ENCODE results near the gene IL11RA. TPM values are rescaled to one million over a fixed set of nuclear protein-coding genes. Genes with fewer than 3 reads are reported as not detected.

IL11RA gene
- total and polyA plus RNA-seq, 10 of the 15 experiments (the other 5 are each of a cell fraction or from before 2014, with no cell fraction given), result 0.32 to 5.8 (median 2.2) TPM

GRCh38 chr9:34620061-34620994, 31.7 kb upstream of the IL11RA start, which contains the start of gene DCTN3 (continued):
- TF ChIP-seq HDAC6 (IDR thresholded peaks at IDR 0.05; ENCODE audit: unreplicated experiment) (no peak), CTCF (IDR thresholded peaks at IDR 0.05 in 2 of 3, conservative IDR thresholded peaks at IDR 0.05 in 1 of 3; ENCODE audit: control insufficient read depth in 2 of 3, extremely low read depth in 1 of 3, insufficient read depth in 1 of 3, low read depth in 3 of 3, low read length in 3 of 3) (no peak), NFYA (IDR thresholded peaks at IDR 0.05; ENCODE audit: borderline replicate concordance, low read depth, low read length) (no peak), RUNX3 (IDR thresholded peaks at IDR 0.05; ENCODE audit: low read length) (no peak), SMC3 (IDR thresholded peaks at IDR 0.05; ENCODE audit: borderline replicate concordance, low read length) (no peak), PAX8 (IDR thresholded peaks at IDR 0.05) (no peak), SMAD5 (IDR thresholded peaks at IDR 0.05; ENCODE audit: low read depth) (no peak), RFX5 (IDR thresholded peaks at IDR 0.05; ENCODE audit: low read depth, low read length) (peak; percentile 60; the same call in 1 of the 2 replicates), MEF2B (IDR thresholded peaks at IDR 0.05; ENCODE audit: partially characterized antibody, poor library complexity, severe bottlenecking) (no peak), ZNF207 (IDR thresholded peaks at IDR 0.05; ENCODE audit: borderline replicate concordance) (no peak), TBL1XR1 (IDR thresholded peaks at IDR 0.05; ENCODE audit: low read depth, low read length) (no peak), JUND (IDR thresholded peaks at IDR 0.05; ENCODE audit: low read depth, low read length) (no peak), RBBP5 (conservative IDR thresholded peaks at IDR 0.05) (no peak), GABPA (IDR thresholded peaks at IDR 0.05; ENCODE audit: low read depth) (peak; percentile 96), ASH2L (IDR thresholded peaks at IDR 0.05; ENCODE audit: borderline replicate concordance, low read depth) (no peak), TAF1 (IDR thresholded peaks at IDR 0.05; ENCODE audit: borderline replicate concordance, low read depth, low read length) (peak; percentile 79; the same call in 1 of the 2 replicates), ZBED1 (IDR thresholded peaks at IDR 0.05; ENCODE audit: borderline replicate concordance) (no peak), BHLHE40 (IDR thresholded peaks at IDR 0.05; ENCODE audit: borderline replicate concordance in 1 of 2, low read depth in 2 of 2, low read length in 1 of 2) (no peak), E2F4 (IDR thresholded peaks at IDR 0.05; ENCODE audit: low read depth, low read length) (no peak), SRF (IDR thresholded peaks at IDR 0.05; ENCODE audit: low read depth in 2 of 2, low read length in 2 of 2) (no peak), ZNF622 (IDR thresholded peaks at IDR 0.05) (no peak), PML (IDR thresholded peaks at IDR 0.05; ENCODE audit: low read length) (no peak), KLF5 (IDR thresholded peaks at IDR 0.05; ENCODE audit: partially characterized antibody) (no peak), PKNOX1 (IDR thresholded peaks at IDR 0.05) (peak; percentile 97), CHD2 (IDR thresholded peaks at IDR 0.05; ENCODE audit: borderline replicate concordance, low read depth, low read length) (no peak), RCOR1 (conservative IDR thresholded peaks at IDR 0.05; ENCODE audit: low read depth, low read length) (no peak), CREM (IDR thresholded peaks at IDR 0.05; ENCODE audit: low read depth) (peak; percentile 93), ESRRA (IDR thresholded peaks at IDR 0.05; ENCODE audit: low read length) (no peak), MYB (IDR thresholded peaks at IDR 0.05; ENCODE audit: borderline replicate concordance, low read depth, low read length) (0 out of 2 replicates have a peak, but pooled peaks have one; percentile 34)
